Ectodermal cell (in vitro differentiated cells): Measurements from ENCODE around the gene TMEM130.

Source experiments
- H3K27ac ChIP-seq: 2 replicates; pipeline ENCODE4 v1.7.0; 2013; ENCODE audit warnings: mild to moderate bottlenecking, low read depth, low read length; ENCODE audit not compliant: insufficient read depth, poor library complexity, severe bottlenecking
- H3K27me3 ChIP-seq: 2 replicates; pipeline ENCODE4 v1.7.0; 2013; ENCODE audit warnings: mild to moderate bottlenecking, low read length; ENCODE audit not compliant: insufficient read depth, control insufficient read depth, poor library complexity, severe bottlenecking
- H3K36me3 ChIP-seq: one replicate; pipeline ENCODE4 v1.7.0; 2013; ENCODE audit warnings: low read length; ENCODE audit not compliant: control insufficient read depth, insufficient read depth
- H3K4me1 ChIP-seq: one replicate; pipeline ENCODE4 v1.7.0; 2013; ENCODE audit warnings: low read length; ENCODE audit not compliant: control insufficient read depth, insufficient read depth
- H3K4me3 ChIP-seq: 2 replicates; pipeline ENCODE4 v1.7.0; 2013; ENCODE audit warnings: low read depth, low read length, control low read depth; ENCODE audit not compliant: insufficient read depth
- H3K9me3 ChIP-seq: 2 replicates; pipeline ENCODE4 v1.7.0; 2013; ENCODE audit warnings: mild to moderate bottlenecking, low read length, moderate library complexity; ENCODE audit not compliant: control insufficient read depth
- WGBS, 2 experiments: methylation state at CpG; one replicate each; pipeline ENCODE4 v1.1.7; 2013; ENCODE audit warnings: missing lambda C conversion rate in 2 of 2; 5-methylcytosine and 5-hydroxymethylcytosine counted together

Gene TMEM130

DNA sequence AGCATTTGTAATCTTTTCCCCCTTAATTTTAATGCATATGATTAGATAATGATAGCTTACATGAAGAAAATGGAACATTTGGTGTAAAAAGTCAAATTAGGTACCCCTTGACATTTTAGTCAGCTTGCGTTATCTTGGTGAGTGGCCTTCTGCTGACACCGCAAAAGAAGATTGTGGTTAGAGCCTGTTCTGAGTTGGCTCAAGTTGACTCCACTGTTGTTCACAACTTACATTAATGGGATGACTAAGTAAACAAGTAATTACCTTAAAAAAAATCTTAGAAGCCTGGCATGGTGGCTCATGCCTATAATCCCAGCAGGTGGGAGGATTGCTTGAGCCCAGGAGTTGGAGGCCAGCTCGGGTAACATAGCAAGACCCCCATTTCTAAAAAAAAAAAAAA lies 32.7 kb upstream of the TMEM130 start:
- H3K4me1 ChIP-seq = no peaks in the 10 kb centered on the region
- no peak overlapping the region for H3K4me3 ChIP-seq
- H3K27me3 ChIP-seq = no peaks in the 10 kb centered on the region
- no peak overlapping the region for H3K27ac ChIP-seq
- H3K36me3 ChIP-seq = peaks cover 86% of the 10 kb centered on the region
- no peaks in the 10 kb centered on the region for H3K9me3 ChIP-seq
- WGBS, 2 experiments = 95 to 98% methylated on average over 2 to 3 of the region's 3 CpGs

DNA sequence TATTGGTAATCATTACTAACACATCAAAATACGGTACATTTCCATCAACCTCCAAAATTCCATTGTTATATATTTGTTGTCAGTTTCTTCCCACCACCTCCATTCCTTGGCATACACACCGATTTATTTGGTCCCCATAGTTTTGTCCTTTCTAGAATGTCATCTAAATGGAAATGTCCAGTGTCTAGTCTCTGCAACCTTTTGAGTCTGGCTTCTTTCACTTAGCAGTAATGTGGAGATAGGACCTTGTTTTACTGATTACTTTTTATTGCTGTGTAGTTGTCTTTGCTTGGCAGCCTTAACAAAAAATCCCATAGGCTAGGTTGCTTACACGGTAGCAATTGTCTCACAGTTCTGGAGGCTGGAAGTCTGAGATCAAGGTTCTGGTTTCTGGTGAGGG lies 31.0 kb upstream of the TMEM130 start:
- Histone ChIP-seq H3K27ac (no peak overlapping the region), H3K36me3 (peaks cover 82% of the 10 kb centered on the region), H3K27me3 (no peaks in the 10 kb centered on the region), H3K4me1 (no peaks in the 10 kb centered on the region), H3K9me3 (no peaks in the 10 kb centered on the region), H3K4me3 (no peak overlapping the region)
- 93 to 100% methylated on average over 3 of the region's 3 CpGs for WGBS, 2 experiments

DNA sequence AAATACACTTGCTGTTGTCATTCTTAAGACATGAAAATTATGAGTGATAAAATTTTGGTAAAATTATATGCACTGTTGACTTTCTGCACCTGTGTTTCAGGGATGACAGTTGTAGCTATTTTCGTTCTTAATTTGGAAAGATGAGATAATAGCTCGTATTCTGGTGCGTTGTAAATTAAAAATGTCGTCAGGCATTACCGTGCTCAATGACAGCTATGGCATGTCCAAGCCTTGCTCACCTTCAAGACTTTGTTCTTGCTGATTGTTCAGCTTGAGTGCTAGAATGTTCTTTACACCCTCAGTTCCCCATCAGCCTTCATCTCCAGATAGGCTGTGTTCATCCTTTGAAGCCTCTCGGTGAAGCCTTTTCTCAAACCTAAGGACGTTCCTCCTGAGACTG lies 30.0 kb upstream of the TMEM130 start:
- H3K36me3 ChIP-seq = peaks cover 74% of the 10 kb centered on the region
- WGBS, 2 experiments = 94 to 96% methylated on average over 7 of the region's 7 CpGs
- H3K4me3 ChIP-seq = no peak overlapping the region
- H3K27me3 ChIP-seq = no peaks in the 10 kb centered on the region
- no peaks in the 10 kb centered on the region for H3K4me1 ChIP-seq
- H3K9me3 ChIP-seq = no peaks in the 10 kb centered on the region
- H3K27ac ChIP-seq = no peak overlapping the region

DNA sequence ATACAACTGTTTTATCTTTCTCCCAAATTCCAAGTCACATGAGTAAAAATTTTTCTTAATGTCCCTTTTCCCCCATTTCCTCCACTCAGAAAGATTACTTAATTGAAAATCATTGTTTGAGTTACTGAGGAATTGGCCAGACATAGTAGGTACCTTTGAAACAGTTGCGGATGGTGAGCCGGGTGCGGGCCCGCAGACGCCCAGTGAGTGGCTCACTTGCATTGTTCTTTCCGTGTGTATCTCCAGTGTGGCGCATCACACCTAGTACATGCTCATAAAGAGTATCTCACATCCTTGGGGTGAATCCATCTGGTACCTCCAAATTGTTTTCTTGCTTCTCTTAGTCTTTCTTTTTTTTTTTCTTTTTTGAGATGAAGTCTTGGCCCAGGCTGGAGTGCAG lies 22.8 kb upstream of the TMEM130 start:
- H3K36me3 ChIP-seq = peaks cover 49% of the 10 kb centered on the region
- no peaks in the 10 kb centered on the region for H3K9me3 ChIP-seq
- WGBS, 2 experiments = 94 to 95% methylated on average over 7 of the region's 7 CpGs
- no peaks in the 10 kb centered on the region for H3K27me3 ChIP-seq
- H3K4me3 ChIP-seq = no peak overlapping the region
- H3K4me1 ChIP-seq = no peaks in the 10 kb centered on the region
- no peak overlapping the region for H3K27ac ChIP-seq

DNA sequence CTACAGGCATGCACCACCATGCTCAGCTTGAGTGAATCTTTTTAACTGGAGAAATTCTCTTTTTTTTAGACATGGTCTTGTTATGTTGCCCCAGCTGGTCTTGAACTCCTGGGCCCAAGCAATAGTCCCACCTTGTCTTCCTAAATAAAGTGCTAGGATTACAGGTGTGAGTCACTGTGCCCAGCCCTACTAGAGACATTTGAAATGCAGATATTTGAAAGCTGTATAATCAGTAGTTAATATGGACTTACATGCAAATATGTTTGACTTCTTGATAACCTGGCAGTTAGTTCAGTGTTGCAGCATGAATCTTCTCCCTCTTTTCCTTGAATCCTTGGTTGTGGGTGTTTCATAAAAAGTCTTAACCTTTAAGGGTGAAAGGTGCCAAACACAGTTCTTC lies 17.2 kb upstream of the TMEM130 start:
- Histone ChIP-seq H3K27ac (no peak overlapping the region), H3K4me3 (no peak overlapping the region), H3K9me3 (no peaks in the 10 kb centered on the region), H3K27me3 (no peaks in the 10 kb centered on the region), H3K4me1 (no peaks in the 10 kb centered on the region), H3K36me3 (peaks cover 48% of the 10 kb centered on the region)

DNA sequence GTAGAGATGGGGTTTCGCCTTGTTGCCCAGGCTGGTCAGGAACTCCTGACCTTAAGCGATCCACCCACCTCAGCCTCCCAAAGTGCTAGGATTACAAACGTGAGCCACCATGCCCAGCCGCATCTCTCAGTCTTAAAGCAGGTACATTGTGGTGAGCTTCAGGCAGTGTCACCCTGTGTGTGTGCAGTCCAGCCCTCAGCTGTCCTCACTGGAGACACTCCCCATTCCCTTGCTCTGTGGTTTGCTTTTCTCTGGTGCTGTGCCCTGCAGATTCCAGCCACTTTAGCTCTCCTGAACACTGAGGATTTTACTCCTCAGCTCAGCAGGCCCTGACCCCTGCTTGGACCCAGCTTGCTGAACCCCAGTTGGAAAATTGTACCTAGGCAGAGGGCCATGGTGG lies 14.6 kb upstream of the TMEM130 start:
- peaks cover 48% of the 10 kb centered on the region for H3K36me3 ChIP-seq
- 92 to 93% methylated on average over 4 of the region's 4 CpGs for WGBS, 2 experiments

DNA sequence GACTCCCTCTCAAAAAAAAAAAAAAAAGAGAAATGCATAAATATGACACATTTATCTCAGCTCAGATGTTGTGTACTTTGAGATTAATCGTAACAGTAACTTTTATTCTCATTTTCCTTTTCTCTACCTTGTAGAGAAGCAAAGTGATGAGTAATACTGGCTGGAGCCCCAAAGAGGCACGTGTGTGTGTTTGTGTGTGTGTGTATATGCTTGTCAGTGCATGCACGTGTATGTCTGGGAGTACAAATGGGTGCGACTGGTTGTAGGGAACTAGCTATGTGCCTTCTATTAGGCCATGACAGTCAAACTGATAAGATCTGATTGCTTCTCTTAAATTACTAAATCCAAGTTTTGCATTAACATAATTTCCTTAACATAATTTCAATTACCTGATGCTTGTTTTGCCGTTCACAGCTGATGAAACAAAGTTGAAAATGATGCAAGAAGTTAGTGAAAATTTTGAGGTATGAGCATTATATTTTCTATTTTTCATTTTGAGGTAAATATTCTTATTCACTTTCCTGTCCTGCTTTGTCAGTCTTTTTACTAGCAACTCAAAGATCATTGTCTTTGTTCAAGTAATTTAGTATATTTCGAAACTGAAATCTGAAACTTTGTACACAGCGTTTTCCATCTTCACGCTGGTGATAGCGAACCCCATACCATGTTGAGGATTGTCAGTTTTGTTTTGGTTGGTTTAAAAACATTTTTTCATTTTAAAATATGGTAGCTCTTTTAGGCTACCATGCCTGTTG lies 11.9 kb upstream of the TMEM130 start:
- H3K4me3 ChIP-seq = no peak overlapping the region
- peaks cover 6% of the 10 kb centered on the region for H3K4me1 ChIP-seq
- no peak overlapping the region for H3K27ac ChIP-seq
- 95 to 96% methylated on average over 8 to 9 of the region's 9 CpGs for WGBS, 2 experiments
- no peaks in the 10 kb centered on the region for H3K9me3 ChIP-seq
- H3K27me3 ChIP-seq = no peaks in the 10 kb centered on the region
- H3K36me3 ChIP-seq = peaks cover 32% of the 10 kb centered on the region

More for the DNA sequence above, 14.6 kb upstream of the TMEM130 start:
- H3K9me3 ChIP-seq = no peaks in the 10 kb centered on the region
- H3K27me3 ChIP-seq = no peaks in the 10 kb centered on the region
- no peak overlapping the region for H3K27ac ChIP-seq
- H3K4me3 ChIP-seq = no peak overlapping the region
- peaks cover 6% of the 10 kb centered on the region for H3K4me1 ChIP-seq

DNA sequence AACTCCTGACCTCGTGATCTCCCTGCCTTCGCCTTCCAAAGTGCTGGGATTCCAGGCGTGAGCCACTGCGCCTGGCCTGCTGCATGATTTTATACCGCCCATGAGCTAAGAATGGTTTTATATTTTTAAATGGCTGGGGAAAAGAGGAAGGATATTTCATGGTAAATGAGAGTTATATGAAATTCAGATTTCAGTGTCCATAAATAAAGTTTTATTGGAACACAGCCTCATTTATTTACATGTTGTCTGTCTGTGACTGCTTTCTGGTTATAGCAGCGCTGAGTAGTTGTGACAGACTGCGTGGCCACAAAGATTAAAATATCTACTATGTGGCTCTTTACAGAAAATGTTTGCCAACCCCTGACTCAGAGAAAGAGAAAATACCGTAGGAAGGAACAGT lies 10.7 kb upstream of the TMEM130 start:
- H3K27ac ChIP-seq = no peak overlapping the region
- H3K9me3 ChIP-seq = no peaks in the 10 kb centered on the region
- peaks cover 30% of the 10 kb centered on the region for H3K36me3 ChIP-seq
- H3K27me3 ChIP-seq = no peaks in the 10 kb centered on the region
- no peak overlapping the region for H3K4me3 ChIP-seq
- WGBS, 2 experiments = 95 to 97% methylated on average over 7 to 8 of the region's 8 CpGs
- peaks cover 6% of the 10 kb centered on the region for H3K4me1 ChIP-seq

DNA sequence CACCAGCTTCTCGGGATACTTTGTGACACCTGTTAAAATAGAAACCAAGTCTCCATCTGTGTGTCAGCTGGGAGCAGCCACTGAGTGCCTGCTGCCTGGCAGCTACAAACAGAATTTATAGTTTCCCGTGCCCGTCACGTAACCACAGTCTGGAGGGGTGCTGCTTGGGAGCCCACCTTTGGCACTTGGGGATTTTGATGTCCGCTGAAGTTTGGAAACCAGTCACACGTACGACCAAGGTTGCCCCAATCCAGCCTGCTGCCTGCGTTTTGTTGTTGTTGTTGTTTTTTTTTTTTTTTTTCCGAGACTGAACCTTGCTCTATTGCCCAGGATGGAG lies 10.1 kb upstream of the TMEM130 start:
- peaks cover 30% of the 10 kb centered on the region for H3K36me3 ChIP-seq
- H3K9me3 ChIP-seq = no peaks in the 10 kb centered on the region
- H3K27me3 ChIP-seq = no peaks in the 10 kb centered on the region
- peaks cover 6% of the 10 kb centered on the region for H3K4me1 ChIP-seq
- 82 to 89% methylated on average over 9 of the region's 9 CpGs for WGBS, 2 experiments
- H3K27ac ChIP-seq = no peak overlapping the region
- H3K4me3 ChIP-seq = peak overlapping the region; percentile 93

DNA sequence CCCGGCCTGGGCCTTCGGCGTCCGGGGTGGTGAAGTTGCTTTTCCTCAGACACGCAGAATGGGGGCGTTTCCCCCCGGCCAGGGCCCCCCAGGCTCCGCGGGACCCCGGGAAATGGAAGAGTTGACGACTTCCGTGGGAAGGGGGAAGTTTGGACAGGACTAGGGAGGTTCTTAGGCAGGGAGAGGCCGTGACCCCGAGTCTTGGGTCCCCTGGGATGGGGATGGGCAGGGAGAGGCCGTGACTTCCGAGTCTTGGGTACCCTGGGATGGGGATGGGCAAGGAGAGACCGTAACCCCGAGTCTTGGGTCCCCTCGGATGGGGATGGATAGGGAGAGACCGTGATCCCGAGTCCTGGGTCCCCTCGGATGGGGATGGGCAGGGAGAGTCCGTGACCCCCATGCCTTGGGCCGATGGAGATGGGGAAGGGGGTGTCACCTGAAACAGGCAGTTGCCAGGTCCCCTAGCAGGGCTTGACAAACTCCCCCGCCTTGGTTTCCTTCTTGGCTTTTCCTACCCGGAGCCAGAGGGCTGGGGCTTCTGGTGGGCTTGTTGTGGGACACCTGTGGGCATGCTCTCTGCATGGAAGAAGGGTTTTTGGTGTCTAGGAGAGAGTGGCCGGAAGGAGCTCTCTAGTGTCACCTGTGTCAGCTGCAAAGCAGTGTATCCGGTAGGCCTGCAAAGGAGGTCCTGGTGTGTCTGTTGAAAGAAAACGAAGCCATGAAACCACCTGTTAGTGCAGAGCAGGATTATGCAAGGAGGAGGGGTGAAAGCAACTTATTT lies 9.6 kb upstream of the TMEM130 start:
- Histone ChIP-seq H3K27ac (no peak overlapping the region), H3K4me3 (peak overlapping the region; percentile 93), H3K4me1 (peaks cover 6% of the 10 kb centered on the region), H3K36me3 (peaks cover 28% of the 10 kb centered on the region), H3K9me3 (no peaks in the 10 kb centered on the region), H3K27me3 (no peaks in the 10 kb centered on the region)
- 10% methylated on average over 29 of the region's 29 CpGs for WGBS, 2 experiments
